Epithelial cell of prostate (primary cell): ENCODE data around the gene RIMS4.
A peak's percentile ranks its signal among the peaks of the same experiment; 100 is the strongest.

Experiments used
- DNase-seq: peaks from one replicate; pipeline ENCODE4 v3.0.0-alpha.2; 2011; ENCODE audit warnings: low read depth, low spot score
- H3K27ac ChIP-seq: fragments of 450-650 bp; 2 replicates; pipeline ENCODE4 v1.5.1; 2017; ENCODE audit warnings: mild to moderate bottlenecking

The RIMS4 gene

DNA sequence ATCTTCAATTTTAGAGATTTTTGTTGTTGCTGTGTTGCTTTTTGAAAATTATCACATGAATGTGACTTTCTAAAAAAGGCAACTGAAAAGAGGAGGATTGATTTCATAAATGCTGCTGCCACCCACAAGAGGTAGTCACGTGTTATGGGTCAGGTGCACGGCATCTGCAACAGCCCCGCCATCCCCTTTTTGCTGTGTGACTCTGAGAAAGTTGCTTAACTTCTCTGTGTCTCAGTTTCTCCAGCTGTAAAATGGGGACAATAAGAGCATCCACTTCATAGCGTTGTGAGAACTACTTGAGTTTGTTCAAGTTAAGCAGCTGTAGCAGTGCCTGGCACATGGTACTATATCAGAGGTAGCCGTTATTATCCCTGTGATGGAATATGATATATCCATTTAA lies 84.5 kb downstream of the RIMS4 start:
- no peak for DNase-seq
- H3K27ac ChIP-seq: no peak overlapping the region

DNA sequence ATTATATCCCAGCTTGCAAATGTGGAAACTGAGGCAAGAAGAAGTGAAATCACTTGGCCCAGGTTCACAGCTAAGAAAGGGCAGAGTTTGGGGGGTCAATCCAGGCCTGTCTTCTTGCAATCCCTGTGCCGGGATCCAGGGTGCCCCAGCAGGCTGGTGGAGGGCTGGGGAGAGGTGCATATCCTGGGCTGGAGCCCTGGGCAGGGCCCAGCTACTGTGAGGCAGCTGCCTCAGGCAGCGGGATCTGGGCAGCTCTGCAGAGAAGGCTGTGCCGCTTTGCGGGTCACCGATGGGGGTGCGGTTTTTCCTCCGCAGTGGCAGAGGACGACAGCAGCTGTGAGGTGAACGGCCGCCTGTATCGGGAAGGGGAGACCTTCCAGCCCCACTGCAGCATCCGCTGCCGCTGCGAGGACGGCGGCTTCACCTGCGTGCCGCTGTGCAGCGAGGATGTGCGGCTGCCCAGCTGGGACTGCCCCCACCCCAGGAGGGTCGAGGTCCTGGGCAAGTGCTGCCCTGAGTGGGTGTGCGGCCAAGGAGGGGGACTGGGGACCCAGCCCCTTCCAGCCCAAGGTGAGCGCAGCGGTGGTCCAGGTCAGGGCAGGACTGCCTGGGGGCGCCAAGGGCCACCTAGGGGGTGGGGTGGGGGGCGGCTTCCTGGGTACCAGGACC lies 85.8 kb downstream of the RIMS4 start:
- no peak for DNase-seq
- no peak overlapping the region for H3K27ac ChIP-seq

DNA sequence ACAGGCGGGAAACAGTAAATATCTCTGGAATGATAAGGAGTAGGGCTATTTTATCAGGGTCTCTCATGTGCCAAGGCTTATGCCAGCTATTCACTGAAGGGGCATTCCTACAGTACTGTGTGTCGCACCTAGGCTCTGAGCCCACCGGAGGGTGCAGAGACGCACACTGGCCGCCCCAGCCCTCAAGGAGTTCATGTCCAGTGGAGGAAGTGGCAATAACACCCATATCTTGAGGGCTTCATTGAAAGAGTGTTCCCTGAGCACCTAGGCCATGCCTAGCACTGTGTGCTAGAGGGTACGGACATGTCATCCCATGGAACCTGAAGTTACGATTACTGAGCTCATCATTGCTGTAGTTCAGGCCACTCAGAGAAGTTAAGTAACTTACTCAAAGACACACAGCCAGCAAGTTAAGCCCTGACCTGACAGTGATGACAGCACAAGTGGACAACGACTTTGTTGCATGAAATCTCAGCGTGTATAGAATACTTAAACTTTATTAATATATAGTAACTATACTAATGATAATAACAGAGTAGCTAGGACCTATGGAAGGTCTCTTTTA lies 86.5 kb downstream of the RIMS4 start:
- no peak overlapping the region for H3K27ac ChIP-seq
- no peak for DNase-seq

DNA sequence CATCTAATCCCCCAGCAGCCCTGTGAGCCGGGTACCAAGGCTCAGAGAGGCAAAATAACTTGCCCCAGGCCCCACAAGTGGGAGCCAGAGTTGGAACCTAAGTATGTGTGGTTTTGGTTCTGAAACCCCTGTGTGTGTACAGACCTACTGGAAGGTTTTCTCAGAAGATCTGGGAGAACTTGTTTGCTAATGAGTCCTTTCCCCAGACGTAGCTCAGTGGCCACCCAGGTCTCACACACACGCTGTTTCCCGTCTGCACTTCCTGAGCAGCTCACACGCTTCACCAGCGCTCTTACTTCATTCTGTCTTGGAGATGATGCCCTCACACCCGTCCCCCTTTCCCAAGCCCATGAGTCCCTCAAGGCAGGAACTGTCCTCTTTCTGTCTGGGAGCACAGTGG lies 87.0 kb downstream of the RIMS4 start:
- H3K27ac ChIP-seq: no peak overlapping the region
- DNase-seq: no peak

DNA sequence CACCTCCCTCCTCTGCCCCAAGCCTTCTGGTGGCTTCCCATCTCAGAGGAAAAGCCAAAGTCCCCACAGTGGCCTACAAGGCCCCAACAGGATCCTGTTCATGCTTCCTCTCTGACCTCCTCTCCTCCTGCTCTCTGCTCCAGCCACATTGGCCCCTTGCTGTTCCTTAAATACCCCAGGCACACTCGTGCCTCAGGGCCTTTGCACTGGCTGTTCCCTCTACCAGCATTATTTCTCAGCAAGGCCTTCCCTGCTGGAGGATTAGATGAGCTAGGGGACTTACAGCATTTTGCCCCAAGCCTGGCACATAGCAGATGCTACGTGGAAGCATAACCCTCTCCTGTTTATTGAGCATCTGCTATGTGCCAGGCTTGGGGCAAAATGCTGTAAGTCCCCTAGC lies 87.4 kb downstream of the RIMS4 start:
- no peak overlapping the region for H3K27ac ChIP-seq
- DNase-seq: no peak

DNA sequence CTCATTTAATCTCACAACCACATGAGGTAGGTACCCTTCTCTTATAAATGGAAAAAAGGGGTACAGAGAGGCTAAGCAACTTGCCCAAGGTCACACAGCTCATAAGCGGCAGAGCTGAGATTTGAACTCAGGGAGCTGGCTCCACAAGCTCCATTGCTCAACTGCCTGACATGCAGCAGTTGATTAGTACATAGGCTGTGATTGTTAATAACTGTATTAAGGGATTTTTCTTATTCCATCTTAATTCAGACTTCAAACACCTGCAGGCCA lies 88.6 kb downstream of the RIMS4 start:
- H3K27ac ChIP-seq: peak overlapping the region; percentile 65
- DNase-seq: no peak

DNA sequence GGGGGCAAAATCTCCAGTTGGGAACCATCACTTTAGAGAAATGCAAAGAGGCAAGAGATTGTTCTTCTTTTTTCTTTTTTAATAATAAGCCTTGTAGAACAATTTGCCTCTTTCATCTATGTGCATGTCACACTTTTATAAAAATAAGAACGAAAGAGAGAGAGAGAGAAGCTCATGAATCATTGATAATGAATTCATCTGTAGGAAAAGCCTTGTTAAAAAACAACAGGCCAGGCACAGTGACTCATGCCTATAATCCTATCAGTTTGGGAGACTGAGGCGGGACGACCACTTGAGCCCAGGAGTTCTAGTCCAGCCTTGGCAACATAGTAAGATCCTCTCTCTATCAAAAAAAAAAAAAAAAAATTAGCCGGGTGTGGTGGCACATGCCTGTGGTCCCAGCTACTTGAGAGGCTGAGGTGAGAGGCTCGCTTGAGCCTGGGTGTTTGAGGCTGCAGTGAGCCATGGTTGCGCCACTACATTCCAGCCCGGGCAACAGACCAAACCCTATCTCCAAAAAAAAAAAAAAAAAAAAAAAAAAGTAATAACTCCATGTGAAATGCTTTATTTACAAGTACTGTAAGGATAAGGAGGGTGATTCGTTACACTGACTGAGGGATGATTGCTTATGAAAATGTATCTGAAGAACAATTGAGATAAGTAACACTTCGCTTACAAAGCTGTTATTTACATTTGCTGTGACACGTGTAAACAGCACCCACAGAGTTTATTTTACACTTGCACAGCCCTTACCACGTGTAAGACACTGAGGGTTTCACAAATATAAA lies 89.2 kb downstream of the RIMS4 start:
- DNase-seq: peak; percentile 53
- peak overlapping the region; percentile 65 for H3K27ac ChIP-seq

DNA sequence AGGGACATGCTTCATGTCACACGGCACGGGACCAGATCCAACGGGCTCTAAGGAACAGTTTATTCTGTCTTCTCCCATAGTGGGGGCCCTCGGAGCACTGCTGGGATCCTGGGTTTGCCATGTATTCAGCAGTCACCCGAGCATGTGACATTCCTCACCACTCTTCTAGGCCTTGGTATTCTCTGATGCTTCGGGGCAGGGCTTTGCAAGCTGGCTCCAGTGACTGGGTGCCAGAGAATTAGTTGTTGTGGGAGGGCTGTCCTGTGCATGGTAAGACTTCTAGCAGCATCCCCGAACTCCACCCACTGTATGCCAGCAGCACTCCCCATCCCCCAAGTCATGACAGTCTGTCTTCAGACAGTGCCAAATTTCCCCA lies 89.7 kb downstream of the RIMS4 start:
- peak overlapping the region; percentile 65 for H3K27ac ChIP-seq
- DNase-seq: no peak

DNA sequence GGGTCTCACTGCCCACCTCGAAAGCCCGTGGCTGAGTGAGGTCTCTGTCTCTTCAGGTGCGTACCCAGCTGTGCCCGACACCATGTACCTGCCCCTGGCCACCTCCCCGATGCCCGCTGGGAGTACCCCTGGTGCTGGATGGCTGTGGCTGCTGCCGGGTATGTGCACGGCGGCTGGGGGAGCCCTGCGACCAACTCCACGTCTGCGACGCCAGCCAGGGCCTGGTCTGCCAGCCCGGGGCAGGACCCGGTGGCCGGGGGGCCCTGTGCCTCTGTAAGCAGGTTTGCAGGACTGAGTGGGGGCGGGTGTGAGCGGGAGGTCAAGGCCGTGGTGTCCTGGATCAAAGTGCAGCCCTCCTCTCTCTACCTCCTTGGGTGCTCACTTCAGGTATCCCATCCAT lies 90.5 kb downstream of the RIMS4 start:
- H3K27ac ChIP-seq: no peak overlapping the region
- DNase-seq: no peak

DNA sequence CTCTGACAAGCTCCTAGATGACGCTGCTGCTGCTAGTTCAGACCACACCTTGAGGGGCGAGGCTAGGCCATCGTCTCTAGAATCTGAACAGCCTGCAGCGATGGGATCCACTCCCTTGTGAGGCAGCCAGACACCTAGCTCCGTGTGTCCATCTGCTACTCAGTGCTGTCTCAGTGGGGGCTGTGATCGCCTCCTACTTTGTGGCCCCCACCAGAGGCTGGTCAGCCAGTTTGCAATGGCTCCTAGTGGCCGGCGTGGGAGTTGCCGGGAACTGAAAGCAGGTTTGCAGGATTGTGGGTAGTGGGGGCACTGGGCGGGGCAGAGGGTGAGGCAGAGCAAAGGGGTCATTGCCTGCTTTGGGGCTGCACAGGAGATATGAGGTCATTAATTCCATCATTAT lies 92.4 kb downstream of the RIMS4 start:
- no peak overlapping the region for H3K27ac ChIP-seq
- no peak for DNase-seq

DNA sequence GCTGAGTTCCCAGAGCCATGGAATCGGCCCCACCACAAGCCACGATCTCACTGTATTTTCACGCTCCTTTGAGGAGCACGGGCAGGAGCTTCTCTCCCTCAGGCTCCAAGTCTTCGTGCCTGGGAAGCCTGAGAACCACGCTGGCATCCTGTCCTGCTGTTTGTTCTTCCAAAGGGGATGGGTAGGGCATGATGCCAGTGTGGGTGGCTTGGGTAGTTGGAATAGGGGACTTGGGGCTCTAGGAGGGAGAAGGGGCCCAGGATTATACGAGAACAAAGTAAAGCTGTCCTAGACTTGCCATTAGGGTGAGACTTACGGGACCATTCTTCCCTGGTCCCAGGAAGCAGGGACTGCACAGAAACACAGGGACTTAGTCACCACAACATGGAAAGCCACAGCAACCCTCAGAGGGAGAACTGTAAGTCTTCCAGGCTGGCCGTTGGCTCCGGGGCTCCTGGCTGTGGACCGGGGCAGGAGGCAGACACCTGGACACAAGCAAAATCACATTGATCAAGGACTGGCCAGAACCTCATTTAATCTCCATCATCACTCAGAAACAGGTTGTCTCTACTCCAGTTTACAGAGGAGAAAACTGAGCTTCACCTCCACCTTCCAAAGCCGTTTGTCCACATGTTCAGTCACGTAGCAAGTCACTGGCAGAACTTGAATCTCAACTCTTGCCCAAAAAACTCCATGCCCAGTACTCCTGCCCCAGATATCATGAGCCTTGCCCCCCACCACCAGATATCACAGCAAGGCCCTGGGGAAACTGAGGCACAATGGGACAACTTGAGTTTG lies 93.8 kb downstream of the RIMS4 start:
- no peak for DNase-seq
- H3K27ac ChIP-seq: no peak overlapping the region

DNA sequence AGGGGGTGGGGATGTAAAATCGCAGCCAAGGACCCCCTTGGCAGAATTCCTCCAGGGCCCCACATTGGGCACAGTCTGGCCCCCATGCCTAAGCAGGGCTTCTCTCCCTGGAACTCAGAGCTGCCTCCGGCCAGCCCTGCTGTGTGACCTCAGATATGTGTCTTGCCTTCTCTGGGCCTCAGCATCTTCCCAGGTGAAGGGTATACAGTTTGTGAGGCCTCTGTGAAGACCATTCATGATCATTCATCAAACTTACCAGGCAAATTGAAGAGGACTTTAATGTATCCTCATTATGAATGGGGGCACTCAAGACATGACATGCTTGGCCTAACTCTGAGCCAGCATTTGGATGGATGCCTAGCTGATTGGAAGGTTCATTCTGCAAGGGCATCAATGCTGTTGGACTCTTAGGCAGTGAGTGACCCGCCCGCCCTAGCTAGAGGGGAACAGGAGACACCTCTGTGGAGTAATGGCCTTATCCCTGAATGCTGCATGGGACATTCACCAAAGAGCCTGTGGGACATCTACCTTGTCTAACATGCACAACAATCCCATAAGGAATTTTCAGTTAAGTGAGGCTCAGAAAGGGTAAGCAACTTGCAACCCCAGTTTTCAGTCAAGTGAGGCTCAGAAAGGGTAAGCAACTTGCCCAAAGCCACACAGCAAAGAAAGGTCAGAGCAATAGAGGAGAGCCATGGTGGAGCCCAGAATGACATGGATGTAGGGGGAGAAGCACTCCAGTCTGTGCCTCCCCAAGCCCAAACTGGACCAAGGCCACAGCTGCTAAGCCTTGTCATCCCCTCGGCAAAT lies 94.6 kb downstream of the RIMS4 start:
- no peak overlapping the region for H3K27ac ChIP-seq
- DNase-seq: no peak

DNA sequence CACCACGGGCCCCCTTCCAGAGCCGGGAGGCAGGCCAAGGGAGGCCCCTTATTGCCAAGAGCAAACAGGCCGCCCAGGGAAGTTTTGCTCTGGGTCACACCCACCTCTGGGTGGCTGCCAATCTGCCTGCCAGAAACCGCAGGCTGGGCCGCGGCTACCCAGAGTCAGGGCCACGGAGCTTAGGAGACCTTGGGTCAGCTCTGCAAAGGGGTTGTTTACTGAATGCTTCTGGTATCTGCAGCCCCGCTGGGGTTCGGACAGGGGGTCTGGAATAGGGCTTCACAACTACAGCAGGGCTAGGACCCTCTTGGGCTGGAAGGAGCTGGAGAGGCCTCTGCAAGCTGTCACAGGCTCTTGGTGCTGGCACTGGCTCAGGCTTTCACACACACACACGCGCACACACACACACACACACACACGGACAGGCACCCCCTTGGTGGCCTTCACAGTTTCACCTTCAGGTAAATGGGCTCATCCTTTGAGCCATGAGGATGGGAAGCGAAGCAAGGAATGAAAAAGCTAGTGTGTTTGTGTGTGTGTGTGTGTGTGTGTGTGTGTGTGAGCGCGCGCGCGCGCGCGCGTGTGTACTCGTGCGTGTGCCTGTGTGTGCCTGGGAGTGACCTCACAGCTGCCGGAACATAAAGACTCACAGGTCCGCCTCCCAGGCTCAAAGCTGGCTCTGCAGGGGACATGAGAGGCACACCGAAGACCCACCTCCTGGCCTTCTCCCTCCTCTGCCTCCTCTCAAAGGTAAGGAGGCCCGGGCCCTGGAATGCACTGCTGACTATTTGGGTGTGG lies 95.4 kb downstream of the RIMS4 start, which contains the start of gene CCN5:
TSS of gene CCN5 (plus strand) at position 669 of the 798 bp plus-strand sequence. CDS start at position 691, 22 bp downstream.
- H3K27ac ChIP-seq: no peak within 1 kb of the TSS
- no peak for DNase-seq

DNA sequence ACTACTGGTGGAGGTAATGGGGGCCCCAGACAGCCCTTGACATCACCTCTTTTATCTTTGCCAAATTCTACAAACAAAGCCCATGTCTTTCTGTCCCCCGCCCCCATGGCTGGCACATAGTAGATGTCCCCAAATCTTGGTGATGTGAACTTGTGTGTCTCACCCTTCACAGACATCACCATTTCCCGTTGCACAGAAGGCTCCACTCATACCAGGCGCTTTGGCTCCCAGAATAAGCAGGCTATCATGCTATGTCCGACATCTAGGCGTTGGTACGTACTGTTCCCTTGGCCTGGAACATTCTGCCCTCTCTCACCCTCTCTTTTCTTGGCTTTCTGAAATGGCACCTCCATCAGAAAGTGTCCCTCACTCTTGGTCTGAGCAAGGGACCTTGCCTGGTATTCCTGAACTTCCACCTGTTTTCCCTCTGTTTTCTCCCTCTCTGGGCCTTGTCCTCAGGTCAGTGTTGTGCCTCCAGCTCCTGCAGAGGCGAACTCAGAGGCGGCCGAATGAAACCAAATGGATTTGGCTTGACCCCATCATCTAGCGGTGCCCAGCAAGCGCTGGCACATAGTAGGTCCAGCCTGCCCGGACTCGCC lies 96.1 kb downstream of the RIMS4 start:
- no peak for DNase-seq
- no peak overlapping the region for H3K27ac ChIP-seq

DNA sequence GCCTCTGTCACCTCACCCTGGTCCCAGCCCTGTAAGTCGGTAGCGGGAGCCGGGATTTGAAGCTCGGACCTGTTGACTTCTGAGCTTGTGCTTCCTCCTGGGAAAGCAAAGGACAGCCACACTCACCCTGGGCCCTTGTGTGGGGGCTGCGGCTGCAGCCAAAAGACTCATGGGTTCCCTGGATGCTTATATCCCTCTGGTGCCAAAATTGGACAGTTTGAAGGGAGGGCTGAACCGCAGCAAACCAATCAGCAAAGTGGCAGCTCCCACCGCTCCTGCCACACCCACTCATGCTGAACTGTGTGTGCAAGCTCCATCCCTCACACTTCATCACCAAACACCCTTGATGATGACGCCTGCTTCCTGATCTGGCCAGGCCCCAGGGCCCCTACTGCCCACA lies 99.1 kb downstream of the RIMS4 start:
- H3K27ac ChIP-seq: no peak overlapping the region
- no peak for DNase-seq

DNA sequence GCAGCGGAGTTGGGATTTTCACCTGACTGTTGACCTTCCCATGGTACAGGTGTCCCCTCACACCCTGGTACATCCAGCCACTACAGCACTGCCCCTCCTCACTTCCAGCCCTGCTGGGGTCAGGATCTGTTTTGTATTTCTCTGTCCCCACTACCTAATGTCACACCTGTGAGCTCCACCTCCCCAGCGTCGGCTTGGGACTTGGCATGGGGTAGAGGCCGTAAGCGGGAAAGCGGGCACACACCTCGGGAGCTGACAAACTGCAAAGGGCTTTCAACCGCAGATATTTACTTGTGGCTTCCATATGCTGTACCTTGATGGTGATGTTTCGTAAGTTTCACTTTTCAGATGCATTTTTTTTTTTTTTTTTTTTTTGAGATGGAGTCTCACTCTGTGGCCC lies 100.5 kb downstream of the RIMS4 start:
- no peak overlapping the region for H3K27ac ChIP-seq
- no peak for DNase-seq

DNA sequence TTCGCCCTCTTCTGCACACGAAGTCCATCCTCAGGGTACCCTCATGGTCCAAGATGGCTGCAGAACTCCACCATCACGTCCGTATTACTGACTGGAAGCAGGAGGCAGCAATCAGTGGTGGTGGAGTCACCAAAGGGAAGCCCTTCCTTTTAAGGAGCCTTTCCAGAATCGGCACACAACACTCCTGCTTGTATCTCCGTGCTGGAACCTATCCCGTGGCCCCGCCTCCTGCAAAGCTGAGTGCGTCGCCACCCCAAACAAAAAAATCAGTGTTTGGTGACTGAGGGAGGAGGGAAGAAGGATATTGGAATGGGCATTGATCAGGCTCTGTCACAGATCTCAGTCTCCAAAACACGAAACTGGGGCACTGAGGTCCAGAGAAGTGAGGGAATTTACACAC lies 101.0 kb downstream of the RIMS4 start:
- no peak overlapping the region for H3K27ac ChIP-seq
- DNase-seq: no peak

DNA sequence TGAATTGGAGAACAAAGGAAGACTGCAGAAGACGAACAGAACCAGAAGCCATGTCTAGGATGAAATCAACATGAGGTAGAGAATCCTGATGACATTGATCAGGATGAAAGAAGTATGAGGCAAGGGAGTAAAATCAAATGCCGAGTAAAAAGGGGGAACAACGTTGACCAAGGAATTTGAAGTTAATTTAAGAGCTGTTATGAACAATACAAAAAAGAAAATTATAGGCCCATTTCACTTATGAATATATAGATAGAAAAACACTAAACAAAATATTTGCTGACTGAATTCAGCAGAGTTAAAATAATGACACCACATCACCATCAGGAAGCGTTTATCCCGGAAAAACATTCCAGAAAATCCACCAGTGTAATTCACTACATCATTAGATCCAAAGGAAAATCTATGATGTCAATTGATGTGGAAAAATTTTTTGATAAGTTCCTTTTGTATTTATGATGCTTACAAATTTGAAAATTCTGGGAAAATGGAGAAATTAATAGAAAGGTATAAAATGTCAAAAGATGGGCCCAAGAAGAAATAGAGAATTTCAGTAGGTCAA lies 103.2 kb downstream of the RIMS4 start:
- H3K27ac ChIP-seq: no peak overlapping the region
- no peak for DNase-seq
